ENCODE measurements around the gene SPG11.

GRCh38 chr15:44694416-44694815, 31.0 kb upstream of the SPG11 start:
- no peak for TF ChIP-seq CTCF (IDR thresholded peaks at IDR 0.05; ENCODE audit: low read depth, low read length, poor library complexity, severe bottlenecking)
- TF ChIP-seq EZH2phosphoT487 (IDR thresholded peaks at IDR 0.05; ENCODE audit: borderline replicate concordance, low read length), result no peak
